Mesothelial cell of epicardium (in vitro differentiated cells): ENCODE data around the gene GOLGA6D. TPM values are rescaled to one million over a fixed set of nuclear protein-coding genes. Genes with fewer than 3 reads are reported as not detected.
"Not testable (repeated sequence)": the region's sequence is repeated elsewhere in the genome, so short reads cannot be mapped to it uniquely, and the experiment has no call there.

Source experiments
- DNase-seq, 2 experiments: peaks; one replicate each; pipeline ENCODE4 v3.0.0; 2021; ENCODE audit warnings: low spot score in 2 of 2; ENCODE audit not compliant: unreplicated experiment in 2 of 2
- H3K27ac Mint-ChIP-seq: 2 replicates; pipeline ENCODE4 v1.8.0; 2021; ENCODE audit warnings: mixed read lengths
- H3K27me3 Mint-ChIP-seq: 2 replicates; pipeline ENCODE4 v1.8.0; 2021; ENCODE audit warnings: low read depth, mixed read lengths
- H3K36me3 Mint-ChIP-seq: 2 replicates; pipeline ENCODE4 v1.8.0; 2021; ENCODE audit warnings: mixed read lengths
- H3K4me1 Mint-ChIP-seq: 2 replicates; pipeline ENCODE4 v1.8.0; 2021; ENCODE audit warnings: mixed read lengths
- H3K4me3 Mint-ChIP-seq: 2 replicates; pipeline ENCODE4 v1.8.0; 2021; ENCODE audit warnings: mild to moderate bottlenecking, moderate library complexity, mixed read lengths
- H3K9me3 Mint-ChIP-seq: 2 replicates; pipeline ENCODE4 v1.8.0; 2021; ENCODE audit warnings: mixed read lengths
- total RNA-seq: library from RNA; stranded (reverse); gene quantifications from 3 replicates; pipeline ENCODE4 v1.2.1, GENCODE V29; 2021
- TF ChIP-seq, protein P1 (sequence below): fragments of 200-600 bp; sonication (generic); IDR thresholded peaks from one replicate; pipeline ENCODE4 v1.5.0; 2021; ENCODE audit warnings: antibody characterized with exemption; ENCODE audit not compliant: unreplicated experiment

The GOLGA6D gene, protein sequence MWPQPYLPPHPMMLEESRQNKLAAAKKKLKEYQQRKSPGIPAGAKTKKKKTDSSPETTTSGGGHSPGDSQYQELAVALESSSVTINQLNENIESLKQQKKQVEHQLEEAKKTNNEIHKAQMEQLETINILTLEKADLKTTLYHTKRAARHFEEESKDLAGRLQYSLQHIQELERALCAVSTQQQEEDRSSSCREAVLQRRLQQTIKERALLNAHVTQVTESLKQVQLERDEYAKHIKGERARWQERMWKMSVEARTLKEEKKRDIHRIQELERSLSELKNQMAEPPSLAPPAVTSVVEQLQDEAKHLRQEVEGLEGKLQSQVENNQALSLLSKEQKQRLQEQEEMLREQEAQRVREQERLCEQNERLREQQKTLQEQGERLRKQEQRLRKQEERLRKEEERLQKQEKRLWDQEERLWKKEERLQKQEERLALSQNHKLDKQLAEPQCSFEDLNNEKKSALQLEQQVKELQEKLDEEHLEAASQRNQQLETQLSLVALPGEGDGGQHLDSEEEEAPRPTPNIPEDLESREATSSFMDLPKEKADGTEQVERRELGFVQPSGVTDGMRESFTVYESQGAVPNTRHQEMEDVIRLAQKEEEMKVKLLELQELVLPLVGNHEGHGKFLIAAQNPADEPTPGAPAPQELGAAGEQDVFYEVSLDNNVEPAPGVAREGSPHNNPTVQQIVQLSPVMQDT
- total RNA-seq = 0.16 to 0.18 TPM in 2 of 3 replicates, not detected in the other

DNA sequence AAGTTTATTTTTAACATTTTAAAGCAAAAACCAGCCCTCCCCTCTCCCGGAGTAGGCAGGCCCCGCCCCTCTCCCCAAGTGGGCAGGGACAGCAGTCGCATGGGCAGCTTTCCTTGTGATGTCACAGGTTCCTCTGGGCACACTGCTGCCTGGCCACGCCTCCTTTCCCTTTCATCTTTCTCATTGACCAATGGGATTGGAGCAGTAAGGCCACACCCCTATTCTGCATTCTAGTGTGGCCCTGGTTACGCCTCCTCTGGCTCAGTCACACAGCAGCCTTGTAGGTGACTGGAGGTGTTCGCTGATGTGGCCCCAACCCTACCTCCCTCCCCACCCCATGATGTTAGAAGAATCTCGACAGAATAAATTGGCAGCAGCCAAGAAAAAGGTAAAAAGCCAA lies at the start of gene GOLGA6D:
GOLGA6D (plus strand) TSS at position 264 of the 400 bp plus-strand sequence; CDS start at position 305, 41 bp downstream.
- H3K27ac Mint-ChIP-seq, DNase-seq, H3K4me1 Mint-ChIP-seq, H3K9me3 Mint-ChIP-seq, H3K36me3 Mint-ChIP-seq, H3K27me3 Mint-ChIP-seq, H3K4me3 Mint-ChIP-seq: not testable (repeated sequence)

DNA sequence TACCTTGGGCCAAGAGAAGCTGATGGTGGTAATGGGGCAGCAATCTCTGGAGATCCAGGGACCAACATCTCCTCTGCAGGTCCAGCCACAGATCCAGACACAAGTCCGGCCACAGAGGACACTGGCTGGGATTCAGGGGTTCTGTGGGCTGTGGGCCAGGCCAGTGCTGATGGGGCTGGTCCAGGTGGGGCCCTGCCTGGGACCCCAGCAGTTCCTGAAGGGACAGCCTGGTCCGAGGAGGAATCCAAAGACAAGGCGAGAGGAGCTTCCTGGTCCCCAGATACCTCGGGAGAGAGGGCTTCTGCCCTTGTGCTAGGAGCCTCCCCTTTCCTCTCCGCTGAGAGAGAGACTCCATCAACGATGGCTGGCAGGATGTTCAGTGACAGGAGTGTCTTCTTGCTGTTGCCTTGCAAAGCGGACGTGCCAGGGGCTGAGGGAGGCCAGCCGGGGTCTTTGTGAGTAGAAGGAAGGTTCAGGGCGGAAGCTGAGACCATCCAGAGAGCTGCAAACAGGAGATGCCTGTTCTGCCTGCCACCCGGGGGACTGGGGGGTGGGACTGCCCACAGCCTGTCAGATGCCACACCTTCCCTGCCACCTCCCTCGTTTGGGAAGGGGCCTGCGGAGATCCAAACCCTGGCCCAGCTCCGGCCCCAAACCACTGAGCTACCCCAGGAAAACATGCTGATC lies 49.0 kb upstream of the GOLGA6D start:
- Mint-ChIP-seq H3K27ac (no peak overlapping the region), H3K27me3 (peaks cover 13% of the 10 kb centered on the region), H3K4me1 (no peaks in the 10 kb centered on the region), H3K9me3 (no peaks in the 10 kb centered on the region), H3K4me3 (no peak overlapping the region), H3K36me3 (no peaks in the 10 kb centered on the region)
- no peak for DNase-seq
- TF ChIP-seq, protein P1, sequence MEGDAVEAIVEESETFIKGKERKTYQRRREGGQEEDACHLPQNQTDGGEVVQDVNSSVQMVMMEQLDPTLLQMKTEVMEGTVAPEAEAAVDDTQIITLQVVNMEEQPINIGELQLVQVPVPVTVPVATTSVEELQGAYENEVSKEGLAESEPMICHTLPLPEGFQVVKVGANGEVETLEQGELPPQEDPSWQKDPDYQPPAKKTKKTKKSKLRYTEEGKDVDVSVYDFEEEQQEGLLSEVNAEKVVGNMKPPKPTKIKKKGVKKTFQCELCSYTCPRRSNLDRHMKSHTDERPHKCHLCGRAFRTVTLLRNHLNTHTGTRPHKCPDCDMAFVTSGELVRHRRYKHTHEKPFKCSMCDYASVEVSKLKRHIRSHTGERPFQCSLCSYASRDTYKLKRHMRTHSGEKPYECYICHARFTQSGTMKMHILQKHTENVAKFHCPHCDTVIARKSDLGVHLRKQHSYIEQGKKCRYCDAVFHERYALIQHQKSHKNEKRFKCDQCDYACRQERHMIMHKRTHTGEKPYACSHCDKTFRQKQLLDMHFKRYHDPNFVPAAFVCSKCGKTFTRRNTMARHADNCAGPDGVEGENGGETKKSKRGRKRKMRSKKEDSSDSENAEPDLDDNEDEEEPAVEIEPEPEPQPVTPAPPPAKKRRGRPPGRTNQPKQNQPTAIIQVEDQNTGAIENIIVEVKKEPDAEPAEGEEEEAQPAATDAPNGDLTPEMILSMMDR = no peak

DNA sequence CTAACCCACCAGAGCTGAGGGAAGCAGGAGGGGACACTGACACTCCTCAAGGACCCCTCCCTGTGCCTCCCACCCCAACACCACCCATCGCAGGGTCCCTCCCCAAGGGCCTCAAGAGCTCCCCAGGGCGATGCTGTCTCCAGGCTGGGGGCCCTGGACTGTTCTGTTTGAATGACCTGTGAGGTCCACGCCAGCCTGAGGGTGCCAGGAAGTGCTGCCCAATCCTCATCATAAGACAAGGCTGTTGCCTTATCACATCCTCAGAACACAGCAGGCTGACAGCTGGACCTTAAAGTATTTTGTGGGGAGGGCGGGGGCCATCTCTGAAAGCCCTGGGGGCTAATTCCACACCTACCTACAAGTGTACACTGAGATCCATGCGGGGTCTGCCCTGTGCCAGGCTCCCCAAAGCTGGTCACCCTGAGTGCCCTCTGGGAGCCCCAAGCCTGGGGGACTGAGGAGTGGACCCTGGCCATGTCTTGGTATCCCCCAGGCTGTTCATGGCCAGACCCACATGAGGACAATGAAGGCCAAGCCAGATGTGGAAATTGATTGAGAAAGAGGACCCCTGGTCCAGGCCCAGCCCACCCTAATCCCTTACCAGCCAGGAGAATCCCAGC lies 48.3 kb upstream of the GOLGA6D start:
- Mint-ChIP-seq H3K27ac (no peak overlapping the region), H3K4me3 (no peak overlapping the region), H3K27me3 (peaks cover 14% of the 10 kb centered on the region), H3K9me3 (no peaks in the 10 kb centered on the region), H3K4me1 (no peaks in the 10 kb centered on the region), H3K36me3 (no peaks in the 10 kb centered on the region)
- TF ChIP-seq, protein P1 = no peak
- no peak for DNase-seq

DNA sequence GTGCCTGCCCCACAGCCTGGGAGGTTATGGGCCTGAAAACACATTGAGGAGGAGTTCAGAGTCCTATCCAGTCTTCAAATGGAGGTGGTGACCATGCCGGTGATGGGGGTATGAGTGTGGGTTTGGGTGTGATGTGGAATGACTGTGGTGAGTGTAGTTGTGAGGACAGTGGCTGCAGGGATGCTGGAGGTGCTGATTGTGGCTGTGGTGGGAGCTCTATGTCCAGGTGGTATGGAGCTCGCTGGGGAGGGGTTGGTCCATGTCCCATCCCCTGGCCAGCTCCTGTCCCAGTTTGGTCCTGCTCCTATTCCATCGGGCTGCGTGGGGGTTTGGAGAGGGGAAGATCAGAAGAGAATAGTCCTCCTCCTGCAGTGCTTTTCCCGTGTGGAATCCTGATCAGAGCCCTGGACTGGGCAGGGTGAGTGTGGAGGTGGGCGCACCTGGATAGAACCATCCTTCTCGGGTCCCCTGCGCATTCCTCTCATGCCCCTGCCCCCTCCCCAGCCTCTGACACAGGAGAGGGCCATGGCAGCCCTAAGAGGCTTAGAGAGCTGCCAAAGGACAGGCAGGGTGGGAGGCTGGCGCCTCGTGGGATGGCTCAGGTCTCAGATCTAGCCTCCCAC lies 47.5 kb upstream of the GOLGA6D start:
- Mint-ChIP-seq H3K4me1 (no peaks in the 10 kb centered on the region), H3K27me3 (peaks cover 18% of the 10 kb centered on the region), H3K9me3 (no peaks in the 10 kb centered on the region), H3K4me3 (no peak overlapping the region), H3K27ac (no peak overlapping the region), H3K36me3 (no peaks in the 10 kb centered on the region)
- TF ChIP-seq, protein P1 = no peak
- DNase-seq = no peak

DNA sequence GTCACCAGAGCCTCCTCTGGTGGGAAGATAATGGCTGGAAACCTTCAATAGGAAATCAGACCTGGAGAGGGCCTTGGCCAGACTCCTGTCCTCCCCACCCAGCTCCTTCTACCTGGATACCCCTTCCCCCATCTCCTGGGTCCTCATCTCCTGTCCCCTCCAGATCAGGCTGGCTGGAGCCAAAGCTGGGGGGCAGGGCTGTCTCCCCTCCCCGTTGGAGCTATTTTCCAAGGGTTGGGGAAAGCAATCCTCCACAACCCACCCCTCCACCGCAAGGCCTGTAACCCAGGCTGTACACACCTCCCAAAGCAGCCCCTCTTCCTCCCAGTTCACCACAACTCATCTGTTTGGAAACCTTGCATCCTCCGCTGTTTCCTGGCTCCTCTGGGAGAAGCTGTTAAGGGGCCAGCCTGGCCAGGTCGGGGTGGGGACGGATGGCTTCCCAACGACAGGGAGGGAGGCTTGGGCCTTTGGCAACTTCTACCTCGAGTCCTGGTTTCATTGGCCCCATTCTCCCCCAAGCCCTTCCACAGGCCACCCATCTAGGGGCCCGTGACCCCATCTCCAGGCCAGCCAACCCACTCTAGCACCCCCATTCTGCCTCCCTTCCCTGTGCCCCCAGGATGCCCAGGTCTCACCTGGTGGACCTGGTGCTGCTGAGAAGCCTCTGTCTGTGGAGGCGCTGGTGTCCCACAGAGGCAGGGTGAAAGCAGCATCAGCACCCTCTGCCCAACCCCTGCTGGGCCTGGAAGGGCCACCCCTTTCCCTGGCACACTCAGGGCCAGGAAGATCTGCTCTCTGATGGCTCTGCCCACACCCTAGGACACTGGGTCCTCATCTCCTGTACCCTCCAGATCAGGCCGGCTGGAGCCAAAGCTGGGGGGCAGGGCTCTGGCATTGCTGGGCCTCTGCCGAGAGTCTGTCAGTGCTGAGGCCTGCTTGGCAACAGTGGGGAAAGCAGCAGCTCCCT lies 46.6 kb upstream of the GOLGA6D start:
- no peak overlapping the region for H3K27ac Mint-ChIP-seq
- no peaks in the 10 kb centered on the region for H3K9me3 Mint-ChIP-seq
- H3K36me3 Mint-ChIP-seq = no peaks in the 10 kb centered on the region
- H3K4me3 Mint-ChIP-seq = no peak overlapping the region
- H3K27me3 Mint-ChIP-seq = peaks cover 25% of the 10 kb centered on the region
- DNase-seq = no peak
- no peaks in the 10 kb centered on the region for H3K4me1 Mint-ChIP-seq
- TF ChIP-seq, protein P1 = no peak
